GM18858 (cell line): ENCODE results near the gene AIP.
"Not testable (repeated sequence)": the region's sequence is repeated elsewhere in the genome, so short reads cannot be mapped to it uniquely, and the experiment has no call there.

Experiments used
- ATAC-seq: cut with Tn5 transposase; IDR thresholded peaks from one replicate; pipeline ENCODE4 v1.9.1; 2021; ENCODE audit not compliant: unreplicated experiment

Gene AIP

GRCh38 chr11:67448220-67448609 lies 34.6 kb upstream of the AIP start:
- no peak for ATAC-seq

GRCh38 chr11:67449116-67449844 lies 33.5 kb upstream of the AIP start:
- ATAC-seq = no peak

GRCh38 chr11:67450796-67451657 lies 31.8 kb upstream of the AIP start:
- no peak for ATAC-seq

GRCh38 chr11:67451658-67451976 lies 31.2 kb upstream of the AIP start:
- ATAC-seq = no peak

GRCh38 chr11:67452141-67452952 lies 30.5 kb upstream of the AIP start, which contains the start of gene GPR152:
TSS of gene GPR152 (minus strand) at chr11:67452729. CDS start at chr11:67452724, 5 bp downstream.
- ATAC-seq = no peak

- ATAC-seq = no peak
Measured at GRCh38 chr11:67453816-67454732, 28.8 kb upstream of the AIP start.

- ATAC-seq = no peak
Measured at GRCh38 chr11:67455054-67455453, 27.8 kb upstream of the AIP start, which contains the start of gene CABP4. TSS of gene CABP4 (plus strand) at chr11:67455354. CDS start at chr11:67455424, 70 bp downstream.

GRCh38 chr11:67456068-67456705 lies 26.6 kb upstream of the AIP start:
- no peak for ATAC-seq

- ATAC-seq = no peak
Measured at GRCh38 chr11:67457453-67457852, 25.4 kb upstream of the AIP start.

GRCh38 chr11:67458266-67458665 lies 24.6 kb upstream of the AIP start:
- ATAC-seq = no peak

- ATAC-seq = no peak
Measured at GRCh38 chr11:67463186-67463585, 19.6 kb upstream of the AIP start.

GRCh38 chr11:67463680-67464410 lies 19.0 kb upstream of the AIP start:
- ATAC-seq = no peak

GRCh38 chr11:67464411-67465188 lies 18.2 kb upstream of the AIP start:
- peak; percentile 37 for ATAC-seq

- ATAC-seq = no peak
Measured at GRCh38 chr11:67465189-67465510, 17.7 kb upstream of the AIP start.

- ATAC-seq = not testable (repeated sequence)
Measured at GRCh38 chr11:67465530-67465929, 17.3 kb upstream of the AIP start.

GRCh38 chr11:67466367-67466766 lies 16.5 kb upstream of the AIP start:
- no peak for ATAC-seq

- ATAC-seq = no peak
Measured at GRCh38 chr11:67466962-67467771, 15.7 kb upstream of the AIP start.

- no peak for ATAC-seq
Measured at GRCh38 chr11:67468056-67468455, 14.8 kb upstream of the AIP start.
